ENCODE measurements around the gene INTS1.

INTS1 gene

DNA sequence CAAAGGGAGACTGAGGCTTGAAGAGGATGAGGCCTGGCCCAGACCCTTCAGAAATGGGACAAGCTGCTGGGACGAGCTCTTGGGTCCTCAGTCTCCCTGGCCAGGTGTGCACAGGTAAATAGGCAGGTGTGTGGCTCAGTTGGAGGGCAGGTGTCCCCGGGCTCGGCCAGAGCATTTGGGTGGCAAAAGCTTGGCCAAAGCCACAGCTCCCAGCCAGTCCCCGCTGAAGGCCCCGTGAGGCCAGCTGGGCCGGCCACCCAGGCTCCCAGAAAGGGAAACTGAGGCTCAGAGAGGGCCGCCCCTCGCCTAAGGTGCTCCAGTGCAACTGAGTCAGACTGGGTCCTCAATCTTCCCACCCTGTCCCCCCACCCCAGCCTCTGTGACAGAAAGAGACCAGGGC, 82.2 kb downstream of the INTS1 start:
- no peak for DNase-seq (ENCODE audit: low read depth, low spot score)
- H3K27ac ChIP-seq: no peak overlapping the region

DNA sequence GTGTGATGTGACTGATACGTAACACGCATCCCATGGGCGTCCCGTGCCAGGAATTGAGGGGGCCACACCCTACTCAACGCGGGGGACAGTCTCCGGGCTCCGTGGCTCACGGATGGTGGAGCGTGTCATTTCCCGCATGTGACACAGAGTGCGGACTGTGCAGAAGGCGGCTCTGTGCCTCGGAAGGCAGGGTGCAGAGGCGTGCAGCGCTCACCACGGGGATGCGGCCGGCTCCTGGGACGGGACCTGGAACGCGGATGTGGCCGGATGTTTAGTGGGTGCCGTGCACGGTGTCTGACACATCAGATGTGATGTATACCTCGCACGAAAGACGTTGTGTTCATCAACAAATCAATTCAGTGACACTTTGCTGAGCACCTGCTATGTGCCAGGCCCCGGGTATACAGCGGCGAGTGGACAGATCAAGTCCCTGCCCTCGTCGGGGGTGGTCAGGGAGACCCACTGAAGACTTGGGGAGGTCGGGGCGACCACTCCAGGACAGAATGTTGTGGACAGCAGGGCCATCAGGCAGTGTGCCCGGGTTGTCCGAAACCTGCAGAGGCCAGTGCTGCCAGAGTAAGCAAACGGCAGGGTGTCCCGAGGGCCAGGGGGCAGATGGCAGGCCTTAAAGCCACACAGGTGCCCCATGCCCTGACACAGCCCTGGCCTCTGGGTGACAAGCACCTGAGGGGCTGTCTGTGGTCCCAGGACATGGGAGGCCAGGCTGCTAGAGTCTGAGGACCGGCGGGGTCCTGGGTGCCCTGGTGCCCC, 83.0 kb downstream of the INTS1 start:
- DNase-seq (ENCODE audit: low read depth, low spot score): no peak
- no peak overlapping the region for H3K27ac ChIP-seq

All from epithelial cell of prostate (primary cell).